HG02938 (cell line): ENCODE results near the gene NFU1.

Experiments used
- ATAC-seq: cut with Tn5 transposase; IDR thresholded peaks from one replicate; pipeline ENCODE4 v1.9.1; 2021; ENCODE audit warnings: mild to moderate bottlenecking, moderate library complexity; ENCODE audit not compliant: unreplicated experiment

NFU1 gene

DNA sequence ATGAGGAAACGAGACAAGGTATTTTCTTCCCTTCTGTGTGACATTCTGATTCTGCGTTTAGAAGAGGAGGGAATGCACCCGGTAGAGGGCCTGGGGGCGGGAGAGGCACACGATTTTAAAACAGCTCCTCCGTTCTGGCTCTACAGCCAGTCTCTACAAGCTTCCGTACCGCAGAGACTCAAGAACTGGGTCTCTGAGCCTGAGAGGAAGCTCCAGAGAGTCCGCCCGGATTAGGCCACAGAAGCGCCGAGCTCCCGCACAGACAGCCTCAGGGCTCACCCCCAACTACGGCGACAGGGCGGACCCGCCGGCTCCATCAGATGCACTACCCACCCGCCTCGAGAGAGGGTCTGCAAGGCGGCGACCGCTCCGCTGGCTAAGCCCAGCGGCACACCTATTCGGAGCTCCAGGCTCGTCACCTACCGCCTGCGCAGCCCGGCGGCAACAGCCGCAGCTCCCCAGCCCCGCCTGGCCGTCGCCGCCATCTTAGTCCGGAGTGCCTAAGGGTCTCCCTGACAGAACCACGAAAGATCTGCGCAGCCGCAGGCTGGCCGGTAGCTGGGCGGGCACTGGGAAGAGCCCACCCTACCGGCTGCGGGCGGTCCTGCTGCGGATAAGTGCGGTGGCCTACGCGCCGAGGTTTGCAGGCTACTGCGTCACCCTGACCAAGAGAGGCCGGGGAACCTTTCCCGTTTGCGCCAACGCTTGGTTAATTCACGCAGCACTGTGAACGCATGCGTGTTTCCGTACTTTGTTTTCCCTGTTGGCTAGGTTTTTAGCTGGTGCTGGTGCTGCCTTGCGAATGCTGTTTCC lies at the start of gene NFU1:
Gene NFU1, minus strand, starts transcription at position 498 of the 813 bp plus-strand sequence. Its CDS starts 13 bp downstream, at position 485.
- peak; percentile 87 for ATAC-seq

DNA sequence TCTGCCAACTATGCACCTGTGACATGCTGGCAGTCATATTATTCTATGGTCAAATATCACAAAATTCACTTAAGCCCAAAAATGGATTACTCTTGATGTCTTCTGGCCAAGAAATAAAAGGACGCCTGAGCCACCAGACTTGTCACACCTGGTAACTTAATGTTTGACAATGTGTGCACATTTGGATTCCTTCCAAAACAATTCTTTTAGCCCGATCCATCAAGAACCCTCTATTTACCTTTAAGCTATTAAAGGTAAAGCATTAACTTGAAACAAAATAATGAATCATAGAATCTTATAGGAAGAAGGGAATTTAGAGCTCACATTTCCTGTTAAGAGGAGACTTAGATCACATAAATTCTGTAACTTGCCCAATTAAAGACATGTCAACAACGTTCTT lies 46.5 kb upstream of the NFU1 start:
- no peak for ATAC-seq

DNA sequence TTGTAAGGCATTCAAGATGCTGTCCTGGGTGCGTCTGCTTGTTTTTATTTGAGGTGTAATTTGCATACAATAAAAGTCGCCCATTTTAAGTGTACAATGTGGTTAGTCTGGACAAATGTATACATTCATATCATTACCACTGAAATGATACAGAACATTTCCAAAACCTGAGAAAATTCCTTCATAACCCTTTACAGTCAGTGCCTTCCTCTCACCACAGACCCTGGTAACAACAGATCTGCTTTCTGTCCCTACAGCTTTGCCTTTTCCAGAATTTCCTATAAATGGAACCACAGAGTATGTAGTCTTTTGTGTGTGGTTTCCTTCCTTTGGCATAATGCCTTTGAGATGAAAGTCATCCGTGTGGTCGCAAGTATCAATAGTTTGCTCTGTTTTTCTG lies 45.8 kb upstream of the NFU1 start:
- no peak for ATAC-seq

DNA sequence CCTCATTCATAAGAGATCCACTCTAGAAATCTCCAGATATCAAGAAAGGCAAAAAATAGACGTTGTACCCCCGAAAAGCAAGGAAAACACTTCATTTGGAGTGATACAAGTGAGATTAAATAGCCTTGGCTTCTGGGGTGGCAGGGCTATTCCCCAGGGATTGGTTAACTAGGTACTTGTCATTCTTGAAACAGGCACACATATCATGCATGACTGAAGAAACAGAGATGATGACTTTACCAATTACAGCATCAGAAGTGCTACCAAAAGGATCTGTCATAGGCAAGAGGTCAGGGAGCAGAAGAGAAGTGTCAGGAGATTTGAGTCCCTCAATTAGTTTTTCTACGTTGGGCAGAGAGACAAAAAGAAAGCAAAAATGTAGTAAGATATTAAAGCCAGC lies 45.2 kb upstream of the NFU1 start:
- ATAC-seq = no peak

DNA sequence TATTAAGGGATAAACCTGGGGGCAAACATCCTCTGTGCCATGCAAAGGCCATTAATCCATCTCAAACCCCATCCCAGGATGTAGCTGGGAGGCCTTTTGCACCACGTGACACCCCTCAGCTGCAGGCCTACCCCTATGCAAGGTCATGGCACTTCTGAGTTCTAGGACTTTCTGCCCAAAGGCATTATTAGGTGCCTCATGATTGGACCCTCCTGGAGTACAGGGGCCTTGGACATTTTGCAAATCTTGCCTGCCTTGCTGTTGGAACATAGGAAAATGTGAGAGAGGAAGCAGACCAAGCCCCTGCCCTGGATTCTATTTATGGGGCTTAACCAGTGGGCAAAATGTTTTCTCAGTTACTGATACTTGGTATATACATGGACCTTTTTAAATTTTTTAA lies 44.2 kb upstream of the NFU1 start:
- no peak for ATAC-seq

DNA sequence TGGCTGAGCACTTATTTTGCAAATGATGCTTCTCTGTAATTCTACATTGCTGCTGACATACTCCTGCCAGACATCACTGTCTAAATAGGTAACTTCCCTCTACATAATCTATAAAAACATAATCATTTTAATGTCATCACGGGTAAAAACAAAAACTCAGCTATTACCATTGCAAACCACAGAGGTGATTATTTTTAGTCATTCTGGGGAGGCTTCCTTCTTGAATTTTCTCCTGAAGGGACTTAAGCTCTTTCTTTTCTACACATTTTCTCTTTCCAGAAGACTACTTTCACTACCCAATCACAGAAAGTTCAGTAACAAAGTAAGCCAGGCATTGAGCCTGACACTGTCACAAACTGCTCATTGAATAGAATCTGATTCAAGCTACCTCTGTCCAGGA lies 40.4 kb upstream of the NFU1 start:
- ATAC-seq = no peak

DNA sequence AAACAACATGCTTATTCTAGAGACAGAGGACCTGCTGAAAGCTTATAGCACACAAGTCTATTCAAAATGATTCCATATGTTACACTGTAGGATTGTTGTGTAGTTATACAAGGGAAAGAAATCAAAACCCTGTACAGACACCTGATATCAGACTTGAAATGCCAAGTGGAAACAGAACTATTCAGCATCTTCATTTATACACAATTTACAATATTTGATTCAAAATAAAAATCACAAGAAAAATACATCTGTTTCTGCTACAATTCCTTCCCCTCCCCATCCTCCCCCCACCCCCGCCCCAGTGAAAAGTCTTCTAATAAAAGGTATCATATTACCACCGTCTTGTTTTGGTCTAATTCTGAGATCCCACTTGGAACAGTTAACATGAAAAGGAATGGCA lies 37.5 kb upstream of the NFU1 start:
- no peak for ATAC-seq

DNA sequence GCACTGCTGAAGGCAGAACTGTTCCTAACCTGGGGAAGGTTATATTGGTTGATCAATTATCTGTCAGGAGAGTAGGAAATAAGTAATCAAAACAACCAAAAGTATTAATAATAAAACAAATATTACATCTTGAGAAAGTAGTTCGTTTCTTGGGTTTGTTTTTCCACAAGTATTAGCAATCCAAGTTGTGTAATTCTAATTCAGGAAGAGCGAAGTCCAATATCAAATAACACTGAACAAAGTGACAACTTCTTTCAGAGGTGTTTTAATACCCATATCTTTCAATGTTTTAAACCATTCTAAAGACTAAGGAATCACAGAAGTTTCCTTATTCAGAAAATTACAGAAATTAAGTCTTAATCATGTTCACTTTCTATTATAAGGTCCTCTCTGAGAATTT lies 34.6 kb upstream of the NFU1 start:
- no peak for ATAC-seq

DNA sequence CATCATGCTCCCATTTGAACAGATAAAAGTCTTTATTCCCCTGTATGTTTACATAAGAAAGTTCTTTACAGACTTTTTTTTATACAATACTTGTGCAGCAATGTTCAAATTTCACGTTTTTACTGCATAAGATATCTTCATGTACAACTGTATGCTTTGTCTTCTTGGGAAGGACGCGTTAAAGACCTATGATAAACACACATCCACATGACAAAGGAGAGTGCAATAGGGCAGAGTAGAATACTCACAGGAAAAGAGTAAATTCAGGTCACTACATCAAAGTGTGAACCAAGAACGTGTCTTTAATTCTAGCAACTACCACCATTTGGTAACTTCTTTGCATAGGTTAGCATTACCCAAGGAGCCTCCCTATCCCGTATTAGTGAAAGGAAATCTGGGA lies 33.7 kb upstream of the NFU1 start:
- no peak for ATAC-seq

DNA sequence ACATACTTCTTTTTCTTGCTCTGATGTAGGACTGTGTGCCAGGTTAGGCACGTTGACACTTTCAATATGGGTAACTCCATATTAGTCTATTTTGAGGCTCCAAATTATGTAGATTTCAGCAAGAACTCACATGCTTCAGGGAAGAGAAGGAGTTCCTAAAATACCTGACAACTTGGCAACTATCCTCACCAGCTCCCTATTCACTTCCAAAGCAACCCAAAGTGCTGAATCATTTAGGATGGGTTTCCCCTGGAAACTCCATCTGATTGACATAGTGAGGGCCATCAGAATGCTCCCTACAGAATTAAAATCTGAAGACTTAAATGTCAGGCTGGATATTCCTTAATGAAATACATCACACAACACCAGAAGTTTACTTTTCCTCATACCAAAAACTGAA lies 32.5 kb upstream of the NFU1 start:
- ATAC-seq = no peak

DNA sequence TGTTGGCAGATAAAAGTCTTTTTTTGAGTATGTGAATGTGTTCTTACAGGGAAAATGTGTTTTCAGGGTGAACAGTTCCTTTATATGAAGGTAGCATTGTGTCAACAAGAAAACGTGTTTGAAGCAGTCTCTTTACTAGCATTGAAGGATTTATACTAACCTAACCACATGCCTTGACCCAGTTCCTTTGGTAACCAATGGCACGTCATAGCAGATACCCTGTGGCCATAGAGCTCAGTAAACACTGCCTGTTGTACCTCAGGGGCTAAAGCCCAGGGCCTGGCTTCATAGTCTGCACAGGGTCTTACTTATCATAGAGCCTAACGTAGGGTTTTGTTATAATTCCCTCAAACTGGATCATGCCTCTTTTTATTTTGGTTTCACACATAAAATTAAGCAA lies 32.1 kb upstream of the NFU1 start:
- no peak for ATAC-seq

DNA sequence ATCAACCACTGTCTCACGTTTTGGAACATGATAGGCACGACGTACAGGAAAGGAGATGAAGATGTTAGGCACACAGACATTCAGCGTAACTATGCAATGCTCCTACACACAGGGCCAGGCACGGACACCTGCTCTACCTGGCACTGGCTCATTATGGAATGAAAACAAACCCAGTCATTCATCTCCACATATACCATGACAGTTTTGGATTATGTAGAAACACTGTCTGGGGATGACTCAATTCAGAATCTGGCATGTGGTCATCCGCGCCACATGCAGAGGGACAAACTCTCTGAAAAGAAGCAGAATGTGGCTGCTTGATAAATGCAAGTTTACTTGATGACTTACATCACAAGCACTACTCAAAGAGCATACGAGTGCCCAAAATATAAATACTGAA lies 29.5 kb upstream of the NFU1 start:
- ATAC-seq = no peak

DNA sequence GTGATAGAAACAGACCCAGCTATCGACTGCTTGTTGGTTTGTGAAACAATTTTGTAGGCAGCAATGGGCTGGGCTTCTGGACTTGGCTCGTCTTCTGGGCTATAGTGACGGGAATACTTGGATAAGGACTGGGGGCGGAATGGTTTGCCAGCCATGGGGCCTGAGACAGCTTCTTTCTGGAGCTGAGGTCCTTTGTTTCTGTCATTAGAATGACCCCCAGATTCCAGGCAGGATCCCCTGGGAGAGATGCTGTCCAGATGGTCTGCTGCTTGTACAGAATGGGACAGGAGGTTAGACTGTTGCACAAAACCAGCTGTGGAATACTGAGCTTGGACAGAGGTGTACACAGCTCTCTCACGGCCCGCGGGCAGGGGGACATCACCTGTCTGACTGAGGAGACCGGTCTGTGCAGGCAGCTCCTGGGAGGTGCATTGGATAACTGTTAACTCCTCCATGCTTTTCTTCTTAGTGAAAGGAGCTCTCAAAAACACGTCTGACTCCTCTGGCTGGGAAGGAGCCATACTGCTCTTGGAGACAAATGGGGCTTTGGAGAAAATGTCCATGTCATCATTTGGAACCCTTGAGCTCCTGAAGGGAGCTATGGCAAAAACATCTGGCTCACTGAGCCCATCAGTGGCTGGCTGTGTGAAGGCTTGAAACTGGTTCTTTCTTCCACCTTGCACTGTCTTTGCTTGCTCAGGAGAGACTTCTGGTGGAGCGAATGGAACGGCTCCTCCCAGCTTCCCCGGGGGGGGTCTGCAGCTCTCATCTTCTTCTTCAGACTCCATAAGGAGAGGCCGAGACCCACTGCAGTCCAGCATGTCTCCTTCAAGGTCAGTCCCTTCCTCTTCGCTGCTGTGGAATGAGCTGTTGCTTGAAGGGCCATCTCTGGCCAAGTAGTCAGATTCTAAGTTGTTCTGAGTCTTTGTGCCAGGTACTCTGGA lies 28.6 kb upstream of the NFU1 start:
- ATAC-seq = no peak

DNA sequence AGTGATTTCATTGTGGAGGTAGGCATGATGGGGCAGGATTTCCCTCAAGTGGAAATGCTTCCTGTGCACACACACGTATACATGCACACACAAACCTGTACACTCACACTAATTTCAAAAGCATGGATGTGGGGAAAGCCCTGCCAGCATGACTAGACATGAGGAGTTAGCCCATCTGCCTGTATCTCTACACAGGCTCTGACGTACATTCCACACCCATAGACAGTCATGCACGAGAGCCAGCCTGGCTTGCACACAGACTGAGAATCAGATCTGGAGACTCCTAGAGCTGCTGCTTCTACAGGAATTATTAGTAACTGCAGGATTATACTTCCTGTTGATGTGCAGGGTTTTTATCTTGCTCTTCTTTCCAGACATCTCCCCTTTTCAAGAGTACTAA lies 27.3 kb upstream of the NFU1 start:
- ATAC-seq = no peak

DNA sequence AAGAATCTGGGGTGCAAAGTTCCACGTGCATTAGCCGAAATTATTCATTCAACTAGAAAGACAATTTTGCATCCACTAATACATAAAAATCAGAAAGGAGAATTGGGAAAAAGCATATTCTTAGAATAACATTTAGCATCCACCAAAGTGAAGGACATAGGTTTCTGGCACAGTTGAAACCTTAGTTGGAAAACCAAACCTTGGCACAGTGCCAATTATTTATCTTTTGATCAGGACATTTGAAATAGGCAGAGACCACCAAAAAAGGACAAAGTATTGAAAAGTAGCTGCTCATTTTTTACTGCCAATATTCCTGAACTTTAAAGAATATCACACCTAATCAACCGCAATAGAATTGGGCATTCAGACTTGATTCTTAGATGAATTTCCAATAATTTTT lies 25.5 kb upstream of the NFU1 start:
- ATAC-seq = no peak

DNA sequence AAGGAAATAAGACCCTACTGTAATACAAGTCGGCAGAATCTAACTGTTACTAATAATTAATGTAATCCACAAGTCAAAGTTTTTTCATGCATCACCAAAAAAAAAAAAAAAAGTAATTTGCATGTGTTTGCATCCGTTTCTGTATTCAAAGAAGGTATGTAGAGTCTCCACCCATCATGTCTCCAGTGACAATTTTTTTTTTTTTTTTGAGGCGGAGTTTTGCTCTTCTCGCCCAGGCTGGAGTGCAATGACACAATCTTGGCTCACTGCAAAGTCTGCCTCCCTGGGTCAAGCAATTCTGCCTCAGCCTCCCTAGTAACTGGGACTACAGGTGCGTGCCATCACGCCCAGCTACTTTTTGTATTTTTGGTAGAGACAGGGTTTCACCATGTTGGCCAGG lies 24.2 kb upstream of the NFU1 start:
- ATAC-seq = no peak

DNA sequence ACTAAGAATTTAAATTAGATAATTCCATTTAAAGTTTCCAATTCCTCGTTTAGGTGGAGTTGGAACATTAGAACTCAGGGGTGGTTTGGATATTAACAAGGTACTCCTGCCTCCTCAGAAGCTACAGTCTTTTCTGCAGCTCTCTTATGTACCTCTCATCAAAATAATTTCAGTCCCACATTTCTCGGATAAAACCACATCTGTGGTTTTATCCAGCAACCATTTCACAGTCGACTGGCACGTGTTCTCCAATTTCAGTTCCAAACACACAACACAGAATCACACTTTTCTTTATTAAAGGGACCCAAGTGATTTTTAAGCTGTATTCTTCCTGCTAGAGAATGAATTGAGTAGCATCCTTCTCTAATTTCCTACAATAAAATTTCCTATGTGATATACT lies 22.7 kb upstream of the NFU1 start:
- ATAC-seq = no peak

DNA sequence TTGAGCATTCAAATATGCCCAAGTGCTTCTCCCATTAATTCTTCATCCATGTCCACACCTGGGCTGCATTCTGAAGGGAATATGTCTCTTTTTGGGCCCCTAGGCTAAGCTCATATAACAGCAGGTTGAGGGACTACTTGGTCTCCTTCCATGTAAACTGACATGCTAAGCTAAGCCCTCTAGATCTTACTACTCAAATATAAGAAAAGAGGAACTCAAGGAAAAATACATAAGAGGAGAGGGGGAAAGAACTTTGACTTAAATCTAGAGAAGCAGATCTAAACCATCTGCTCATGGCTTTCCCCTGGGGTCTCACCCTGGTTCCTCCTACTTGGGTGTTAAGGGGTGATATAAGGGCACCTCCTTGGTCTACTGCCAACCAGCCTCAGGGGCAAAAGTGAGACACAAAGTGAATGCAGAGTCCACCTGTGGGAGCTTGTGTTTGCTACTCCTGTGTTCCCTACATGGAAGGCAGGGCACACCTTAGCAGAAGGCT lies 19.8 kb upstream of the NFU1 start:
- ATAC-seq = no peak

DNA sequence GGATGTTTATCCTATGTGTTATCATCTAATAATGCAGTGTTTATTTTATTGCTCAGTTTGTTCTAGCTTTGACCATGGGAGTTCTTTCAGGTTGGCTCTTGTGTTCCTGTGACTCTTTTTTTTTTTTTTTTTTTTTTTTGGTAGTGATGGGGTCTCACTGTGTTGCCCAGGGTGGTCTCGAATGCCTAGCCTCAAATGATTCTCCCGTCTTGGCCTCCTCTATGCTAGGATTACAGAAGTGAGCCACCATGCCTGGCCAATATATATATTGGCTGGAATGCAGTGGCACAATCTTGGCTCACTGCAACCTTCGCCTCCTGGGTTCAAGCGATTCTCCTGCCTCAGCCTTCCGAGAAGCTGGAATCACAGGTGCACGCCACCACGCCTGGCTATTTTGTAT lies 18.9 kb upstream of the NFU1 start:
- ATAC-seq = no peak

DNA sequence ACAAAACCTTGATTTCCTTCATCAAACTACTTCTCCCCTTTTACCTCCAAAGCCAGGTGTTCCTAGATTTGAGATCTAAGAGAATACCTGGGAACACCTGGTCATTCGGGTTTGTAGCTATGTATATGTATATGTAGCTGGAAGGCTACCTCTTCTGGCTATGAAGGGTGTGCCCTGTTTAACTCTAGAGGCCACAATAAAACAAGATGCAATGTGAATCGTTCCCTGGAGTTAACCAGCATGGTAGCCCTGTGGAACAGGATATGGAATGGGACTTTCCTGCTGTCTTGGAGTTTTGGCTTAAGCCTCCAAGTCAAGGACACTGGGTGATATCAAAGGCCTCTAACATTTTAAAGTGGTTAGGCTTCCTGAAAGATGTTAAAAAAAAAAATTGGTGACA lies 17.7 kb upstream of the NFU1 start:
- ATAC-seq = no peak

DNA sequence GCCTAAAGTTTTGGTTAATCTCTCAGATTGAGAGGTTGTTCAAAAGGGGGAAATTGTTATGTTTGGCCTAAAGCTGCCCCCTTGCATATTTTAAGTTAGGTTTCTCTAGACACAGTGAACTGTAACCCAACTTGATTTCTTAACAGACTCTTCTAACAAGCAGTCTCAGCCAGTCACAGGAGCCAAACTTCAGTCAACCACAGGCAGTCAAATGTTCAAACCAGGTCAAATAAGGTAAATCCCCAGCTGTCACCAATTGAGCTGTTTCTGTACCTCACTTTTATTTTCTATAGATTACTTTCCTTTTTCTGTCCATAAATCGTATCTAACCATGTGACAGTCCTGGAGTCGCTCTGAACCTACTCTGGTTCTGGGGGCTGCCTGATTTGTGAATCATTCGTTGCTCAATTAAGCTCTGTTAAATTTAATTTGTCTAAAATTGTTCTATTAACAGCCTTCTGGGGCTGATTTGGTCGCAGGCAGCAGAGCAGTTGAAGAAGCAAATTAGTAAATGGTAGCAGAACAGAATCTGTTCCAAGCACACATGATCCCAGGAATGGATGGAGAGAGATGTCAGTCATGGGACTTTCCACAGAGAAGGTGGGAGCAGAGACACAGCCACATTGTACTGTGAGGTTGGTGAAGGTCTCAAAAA lies 16.4 kb upstream of the NFU1 start:
- peak; percentile 85 for ATAC-seq
